GM19328 (cell line): ENCODE data around the gene ULBP2.
"Not testable (repeated sequence)": the region's sequence is repeated elsewhere in the genome, so short reads cannot be mapped to it uniquely, and the experiment has no call there.

ENCODE experiments used
- ATAC-seq: cut with Tn5 transposase; IDR thresholded peaks from one replicate; pipeline ENCODE4 v1.9.1; 2021; ENCODE audit warnings: mild to moderate bottlenecking, moderate library complexity; ENCODE audit not compliant: unreplicated experiment

Gene ULBP2

DNA sequence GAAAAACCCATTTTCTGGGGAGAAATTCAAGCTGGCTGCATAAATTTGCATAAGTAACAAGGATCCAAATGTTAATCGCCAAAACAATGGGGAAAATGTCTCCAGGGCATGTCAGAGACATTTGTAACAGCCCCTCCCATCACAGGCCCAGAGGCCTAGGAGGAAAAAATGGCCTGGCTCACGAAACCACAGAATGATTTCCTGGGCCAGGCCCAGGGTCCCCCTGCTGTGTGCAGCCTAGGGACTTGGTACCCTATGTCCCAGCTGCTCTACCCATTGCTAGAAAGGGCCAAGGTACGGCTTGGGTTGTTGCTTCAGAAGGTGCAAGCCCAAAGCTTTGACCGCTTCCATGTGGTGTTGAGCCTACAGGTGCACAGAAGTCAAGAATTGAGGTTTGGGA, 33.3 kb upstream of the ULBP2 start:
- ATAC-seq = not testable (repeated sequence)

GRCh38 chr6:149909701-149910470, 31.9 kb upstream of the ULBP2 start:
- ATAC-seq = no peak

GRCh38 chr6:149910721-149911151, 31.1 kb upstream of the ULBP2 start:
- no peak for ATAC-seq

- ATAC-seq = not testable (repeated sequence)
Observed at GRCh38 chr6:149912680-149913079, 29.1 kb upstream of the ULBP2 start.

DNA sequence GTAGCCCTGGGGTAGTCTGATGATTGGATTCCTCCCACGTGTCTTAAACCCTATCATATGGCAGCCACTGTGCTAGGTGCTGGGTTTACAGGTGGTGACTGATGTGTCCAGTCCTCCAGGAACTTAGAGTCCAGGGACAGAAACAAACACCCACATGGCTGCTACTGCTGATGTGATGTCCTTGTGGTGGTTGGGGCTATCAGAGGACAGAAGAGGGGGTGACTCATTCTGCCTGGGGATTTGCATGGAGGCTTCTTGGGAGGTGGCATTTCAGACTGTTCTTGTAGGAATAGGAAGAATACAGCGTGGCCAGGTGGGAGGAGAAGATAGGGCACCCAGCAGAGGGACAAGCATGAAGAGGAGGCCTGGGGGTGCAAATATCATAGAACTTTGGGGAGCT, 28.7 kb upstream of the ULBP2 start:
- no peak for ATAC-seq

GRCh38 chr6:149913540-149914240, 28.1 kb upstream of the ULBP2 start:
- ATAC-seq = no peak

GRCh38 chr6:149915970-149916865, 25.6 kb upstream of the ULBP2 start:
- ATAC-seq = no peak

- ATAC-seq = no peak
Observed at GRCh38 chr6:149917679-149918078, 24.1 kb upstream of the ULBP2 start.

- ATAC-seq = no peak
Observed at GRCh38 chr6:149918151-149918905, 23.5 kb upstream of the ULBP2 start.

DNA sequence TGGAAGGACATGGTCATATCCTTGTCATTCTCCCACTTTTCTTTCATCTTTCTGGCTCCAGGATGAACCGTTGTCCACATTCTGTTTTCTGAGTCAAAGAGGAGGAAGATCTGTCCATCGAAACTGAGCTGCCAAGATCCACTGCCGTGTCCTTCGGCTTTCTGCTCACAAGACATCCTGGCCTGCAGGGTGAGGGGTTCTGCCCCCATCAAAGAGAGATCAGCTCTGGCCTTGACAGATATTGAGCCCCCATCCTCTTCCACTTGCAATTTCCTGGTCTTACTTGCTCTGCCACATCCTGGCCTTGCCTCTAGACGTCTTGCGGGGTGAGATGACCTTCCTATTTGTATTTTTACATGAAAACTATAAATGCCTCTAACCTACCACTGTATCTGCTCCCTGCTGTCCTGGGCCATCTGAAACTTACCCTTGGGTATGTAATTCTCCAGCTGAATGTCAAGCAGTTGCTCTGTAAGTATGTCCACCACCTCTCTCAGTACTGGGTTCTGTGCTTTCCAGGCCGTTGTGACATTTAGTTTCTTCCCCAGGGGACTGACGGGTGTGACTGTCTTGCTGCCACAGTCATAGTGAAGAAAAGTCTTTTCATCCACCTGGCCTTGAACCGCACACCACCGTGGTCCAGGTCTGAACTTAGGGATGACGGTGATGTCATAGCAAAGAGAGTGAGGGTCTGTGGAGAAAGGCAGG, 22.5 kb upstream of the ULBP2 start:
- ATAC-seq = not testable (repeated sequence)

DNA sequence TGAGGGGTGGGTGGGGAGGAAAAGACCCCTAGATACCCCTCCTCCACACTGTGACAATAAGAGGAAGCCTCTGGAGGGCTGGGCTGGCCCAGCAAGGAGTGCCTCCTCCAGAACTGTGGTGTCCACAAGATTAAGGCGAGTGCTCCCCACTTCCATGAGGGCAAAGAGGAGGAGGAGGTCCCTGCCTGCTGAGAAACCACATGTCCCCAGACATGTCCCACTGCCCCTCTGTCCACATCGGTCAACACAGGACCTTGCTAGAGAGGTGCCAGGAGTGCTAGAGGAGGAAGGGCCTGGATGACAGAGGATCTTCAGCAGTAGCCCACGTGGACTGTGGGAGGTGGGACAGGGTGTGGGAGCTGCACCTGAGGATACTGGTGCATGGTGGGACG, 22.0 kb upstream of the ULBP2 start:
- ATAC-seq = no peak

- ATAC-seq = no peak
Observed at GRCh38 chr6:149921361-149921760, 20.5 kb upstream of the ULBP2 start.

DNA sequence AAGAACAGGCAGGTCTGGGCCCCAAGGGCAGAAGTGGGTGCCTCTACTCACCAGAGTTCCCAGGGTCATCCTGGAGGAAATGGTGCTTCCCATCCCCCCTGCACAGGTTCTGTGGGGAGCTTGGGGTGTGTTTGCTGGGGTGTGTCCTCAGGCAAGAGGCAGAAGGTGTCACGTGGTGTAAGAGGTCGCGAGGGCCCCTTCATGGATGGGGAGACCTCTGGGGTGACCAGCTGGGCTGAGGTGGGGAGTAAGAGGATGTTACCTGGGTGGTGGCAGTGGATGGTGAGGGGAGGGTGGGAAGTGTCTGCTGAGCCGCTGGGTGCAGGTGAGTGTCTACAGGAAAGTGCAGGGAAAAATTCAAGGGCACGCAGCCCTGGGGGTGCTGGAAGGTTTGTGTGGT, 19.7 kb upstream of the ULBP2 start:
- not testable (repeated sequence) for ATAC-seq

GRCh38 chr6:149922642-149923326, 19.0 kb upstream of the ULBP2 start, which contains the start of gene RAET1G:
Gene RAET1G, minus strand, starts transcription at chr6:149923121. Its CDS starts 111 bp downstream, at chr6:149923010.
- ATAC-seq = no peak

DNA sequence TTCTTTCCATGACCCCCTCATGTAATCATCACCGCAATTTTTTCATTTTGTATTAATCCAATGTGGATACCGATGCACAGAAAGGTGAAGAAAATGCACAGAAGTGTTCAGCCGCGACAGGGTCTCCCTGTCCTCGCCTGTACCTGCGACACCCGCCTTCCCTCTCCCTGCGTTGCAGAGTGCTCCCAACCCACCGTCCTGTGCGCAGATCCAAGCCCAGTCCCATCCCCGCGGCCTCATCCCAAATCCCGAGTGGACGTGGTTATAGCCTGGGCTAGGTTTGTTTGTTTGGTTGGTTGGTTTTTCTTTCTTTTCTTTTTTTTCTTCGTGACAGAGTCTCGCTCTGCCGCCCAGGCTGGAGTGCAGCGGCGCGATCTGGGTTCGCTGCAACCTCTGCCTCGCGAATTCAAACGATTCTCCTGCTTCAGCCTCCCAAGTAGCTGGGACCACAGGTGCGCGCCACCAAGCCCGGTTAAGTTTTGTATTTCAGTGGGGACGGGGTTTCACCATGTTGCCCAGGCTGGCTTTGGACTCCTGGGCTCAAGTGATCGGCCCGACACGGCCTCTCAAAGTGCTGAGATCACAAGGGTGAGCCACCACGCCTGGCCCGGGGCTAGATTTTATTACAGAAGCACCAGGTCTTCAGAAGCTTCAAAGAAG, 18.4 kb upstream of the ULBP2 start:
- ATAC-seq = no peak

- ATAC-seq = no peak
Observed at GRCh38 chr6:149924206-149924932, 17.4 kb upstream of the ULBP2 start.

- no peak for ATAC-seq
Observed at GRCh38 chr6:149924933-149925252, 16.9 kb upstream of the ULBP2 start.

DNA sequence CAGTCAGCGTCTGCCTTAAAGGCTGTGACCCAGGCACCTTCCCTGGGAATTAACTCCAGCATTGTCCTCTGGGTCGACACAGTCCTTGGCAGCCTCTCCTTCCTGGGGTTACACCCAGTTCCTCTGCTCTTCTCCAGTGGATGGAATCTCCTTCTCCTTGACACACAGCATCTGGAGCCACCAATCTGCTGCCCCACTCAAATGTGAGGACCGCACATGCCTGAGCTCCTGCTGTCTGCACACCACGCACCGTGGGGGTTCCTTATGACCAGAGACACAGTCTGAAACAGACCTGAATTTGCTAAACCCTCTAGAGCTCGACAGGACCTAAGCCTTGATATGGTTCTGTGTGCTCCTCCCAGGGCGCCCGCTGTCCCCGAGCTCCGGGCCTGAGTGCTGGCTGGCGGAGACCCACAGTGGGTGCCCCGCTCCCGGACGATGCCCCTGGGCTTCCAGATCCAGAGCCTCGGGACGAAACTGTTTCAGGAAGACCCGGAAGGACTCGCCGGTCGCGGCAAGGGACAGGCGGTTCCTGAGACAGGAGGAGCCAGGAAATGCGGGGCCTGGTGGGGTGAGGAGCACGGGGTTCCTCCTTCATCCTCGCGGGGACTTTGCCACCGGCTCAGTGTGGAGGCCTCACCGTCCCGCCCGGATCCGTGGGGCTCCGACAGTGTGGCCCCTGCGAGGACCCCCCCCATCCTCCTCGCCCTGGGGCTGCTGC, 16.4 kb upstream of the ULBP2 start:
- no peak for ATAC-seq
